ENCODE results near the gene CPXM1.

DNA sequence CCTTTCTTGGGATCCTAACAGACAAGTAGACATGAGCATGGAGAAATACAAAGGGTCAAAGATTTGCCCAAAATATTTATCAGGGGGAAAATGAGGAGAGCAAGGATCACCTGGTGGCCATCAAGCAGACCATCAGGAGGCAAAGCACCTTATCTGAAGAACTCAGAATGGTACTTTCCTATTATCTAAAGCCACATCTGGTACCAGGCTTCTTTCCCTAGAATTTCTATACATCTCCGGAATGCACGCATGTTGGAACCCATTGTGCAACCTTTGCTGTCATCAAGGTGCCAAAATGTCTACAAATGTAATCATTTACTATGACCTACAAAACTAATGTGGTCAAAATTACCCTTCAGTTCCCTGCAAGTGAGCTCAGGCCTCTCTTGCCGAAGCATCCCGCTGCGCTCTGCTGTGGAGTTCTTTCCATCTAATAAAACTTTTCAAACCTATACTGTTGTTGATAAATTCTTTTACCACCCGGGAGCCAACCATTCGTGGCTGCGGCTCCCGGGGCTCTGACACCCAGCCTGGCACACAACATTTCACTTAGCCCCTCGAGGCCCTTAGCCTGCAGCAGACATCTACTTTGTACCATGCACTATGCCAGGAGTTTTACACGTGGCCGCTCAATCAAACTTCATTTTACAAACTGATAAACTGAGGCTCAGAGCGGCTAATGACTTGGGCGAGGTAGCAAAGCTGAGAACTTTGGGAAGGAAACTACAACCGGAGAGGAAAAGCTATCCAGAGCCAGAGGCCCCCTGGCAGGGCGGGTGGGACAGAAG, 3.8 kb upstream of the CPXM1 start:
- TF ChIP-seq, protein P1, sequence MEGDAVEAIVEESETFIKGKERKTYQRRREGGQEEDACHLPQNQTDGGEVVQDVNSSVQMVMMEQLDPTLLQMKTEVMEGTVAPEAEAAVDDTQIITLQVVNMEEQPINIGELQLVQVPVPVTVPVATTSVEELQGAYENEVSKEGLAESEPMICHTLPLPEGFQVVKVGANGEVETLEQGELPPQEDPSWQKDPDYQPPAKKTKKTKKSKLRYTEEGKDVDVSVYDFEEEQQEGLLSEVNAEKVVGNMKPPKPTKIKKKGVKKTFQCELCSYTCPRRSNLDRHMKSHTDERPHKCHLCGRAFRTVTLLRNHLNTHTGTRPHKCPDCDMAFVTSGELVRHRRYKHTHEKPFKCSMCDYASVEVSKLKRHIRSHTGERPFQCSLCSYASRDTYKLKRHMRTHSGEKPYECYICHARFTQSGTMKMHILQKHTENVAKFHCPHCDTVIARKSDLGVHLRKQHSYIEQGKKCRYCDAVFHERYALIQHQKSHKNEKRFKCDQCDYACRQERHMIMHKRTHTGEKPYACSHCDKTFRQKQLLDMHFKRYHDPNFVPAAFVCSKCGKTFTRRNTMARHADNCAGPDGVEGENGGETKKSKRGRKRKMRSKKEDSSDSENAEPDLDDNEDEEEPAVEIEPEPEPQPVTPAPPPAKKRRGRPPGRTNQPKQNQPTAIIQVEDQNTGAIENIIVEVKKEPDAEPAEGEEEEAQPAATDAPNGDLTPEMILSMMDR (IDR thresholded peaks at IDR 0.05) = no peak
- TF ChIP-seq POLR2A (IDR thresholded peaks at IDR 0.05) = no peak
